Measurements from ENCODE around the gene FAM131C. TPM values are rescaled to one million over a fixed set of nuclear protein-coding genes. Genes with fewer than 3 reads are reported as not detected.
"Not testable (repeated sequence)": the region's sequence is repeated elsewhere in the genome, so short reads cannot be mapped to it uniquely, and the experiment has no call there.

The FAM131C gene
- polyA plus RNA-seq, 1 donor: 1.1 TPM

GRCh38 chr1:16036461-16036860 is 37.0 kb downstream of the FAM131C start:
- H3K27me3 ChIP-seq (ENCODE audit: control insufficient read depth, insufficient read depth, low read length): not testable (repeated sequence)

GRCh38 chr1:16033103-16033632 is 40.3 kb downstream of the FAM131C start:
- not testable (repeated sequence) for H3K9me3 ChIP-seq (ENCODE audit: control insufficient read depth, low read depth, low read length); DNase-seq; H3K4me3 ChIP-seq (ENCODE audit: low read length); H3K4me1 ChIP-seq (ENCODE audit: control insufficient read depth, insufficient read depth, low read length); H3K27me3 ChIP-seq (ENCODE audit: control insufficient read depth, insufficient read depth, low read length); H3K27ac ChIP-seq (ENCODE audit: low read length); H3K36me3 ChIP-seq (ENCODE audit: control insufficient read depth, insufficient read depth, low read length)
- WGBS (ENCODE audit: insufficient coverage, low lambda C conversion rate): no CpG with 5 or more reads among the region's 7 CpGs

More at GRCh38 chr1:16036461-16036860, 37.0 kb downstream of the FAM131C start:
- H3K27ac ChIP-seq (ENCODE audit: low read length); H3K4me1 ChIP-seq (ENCODE audit: control insufficient read depth, insufficient read depth, low read length); DNase-seq; H3K36me3 ChIP-seq (ENCODE audit: control insufficient read depth, insufficient read depth, low read length); H3K4me3 ChIP-seq (ENCODE audit: low read length); H3K9me3 ChIP-seq (ENCODE audit: control insufficient read depth, low read depth, low read length): not testable (repeated sequence)
- no CpG with 5 or more reads among the region's 11 CpGs for WGBS (ENCODE audit: insufficient coverage, low lambda C conversion rate)

- H3K27me3 ChIP-seq (ENCODE audit: control insufficient read depth, insufficient read depth, low read length): peaks cover 5% of the 10 kb centered on the region
- no CpG with 5 or more reads among the region's 18 CpGs for WGBS (ENCODE audit: insufficient coverage, low lambda C conversion rate)
These were observed 40.9 kb downstream of the FAM131C start for GRCh38 chr1:16032388-16033102.

GRCh38 chr1:16031551-16031950 is 41.9 kb downstream of the FAM131C start:
- H3K9me3 ChIP-seq (ENCODE audit: control insufficient read depth, low read depth, low read length): no peaks in the 10 kb centered on the region
- H3K4me1 ChIP-seq (ENCODE audit: control insufficient read depth, insufficient read depth, low read length): peaks cover 7% of the 10 kb centered on the region
- no peak for DNase-seq
- H3K36me3 ChIP-seq (ENCODE audit: control insufficient read depth, insufficient read depth, low read length): no peaks in the 10 kb centered on the region
- H3K27me3 ChIP-seq (ENCODE audit: control insufficient read depth, insufficient read depth, low read length): peaks cover 5% of the 10 kb centered on the region
- no CpG with 5 or more reads among the region's 8 CpGs for WGBS (ENCODE audit: insufficient coverage, low lambda C conversion rate)
- H3K27ac ChIP-seq (ENCODE audit: low read length): no peak overlapping the region
- H3K4me3 ChIP-seq (ENCODE audit: low read length): no peak overlapping the region

More at GRCh38 chr1:16032388-16033102, 40.9 kb downstream of the FAM131C start:
- no peak overlapping the region for H3K27ac ChIP-seq (ENCODE audit: low read length)
- no peaks in the 10 kb centered on the region for H3K36me3 ChIP-seq (ENCODE audit: control insufficient read depth, insufficient read depth, low read length)
- no peak overlapping the region for H3K4me3 ChIP-seq (ENCODE audit: low read length)
- H3K4me1 ChIP-seq (ENCODE audit: control insufficient read depth, insufficient read depth, low read length): no peaks in the 10 kb centered on the region
- no peaks in the 10 kb centered on the region for H3K9me3 ChIP-seq (ENCODE audit: control insufficient read depth, low read depth, low read length)
- peak; percentile 58 to 82 for DNase-seq

DNA sequence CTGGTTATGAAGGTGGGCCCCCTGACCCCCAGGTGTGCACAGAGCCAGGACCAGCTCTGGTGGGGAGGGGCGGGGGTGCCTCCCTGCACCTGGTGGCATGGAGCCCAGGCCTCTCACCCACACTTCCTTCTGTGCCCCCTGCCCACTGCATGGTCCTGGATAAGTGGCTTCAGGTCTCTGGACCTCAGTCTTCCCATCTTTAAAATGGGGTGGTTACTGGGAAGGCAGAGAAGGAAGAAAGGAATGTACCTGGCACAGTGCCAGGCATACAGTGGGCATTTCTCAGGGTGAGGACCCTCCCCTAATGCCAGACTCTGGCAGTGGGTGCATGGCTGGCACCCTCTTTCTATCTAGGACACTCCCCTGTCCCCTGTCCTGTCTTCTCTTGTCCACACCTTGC is 44.2 kb downstream of the FAM131C start:
- Histone ChIP-seq H3K9me3 (ENCODE audit: control insufficient read depth, low read depth, low read length) (no peaks in the 10 kb centered on the region), H3K4me3 (ENCODE audit: low read length) (no peak overlapping the region), H3K4me1 (ENCODE audit: control insufficient read depth, insufficient read depth, low read length) (peaks cover 7% of the 10 kb centered on the region), H3K36me3 (ENCODE audit: control insufficient read depth, insufficient read depth, low read length) (no peaks in the 10 kb centered on the region), H3K27ac (ENCODE audit: low read length) (no peak overlapping the region), H3K27me3 (ENCODE audit: control insufficient read depth, insufficient read depth, low read length) (peaks cover 5% of the 10 kb centered on the region)
- no peak for DNase-seq
- no CpG with 5 or more reads among the region's 1 CpG for WGBS (ENCODE audit: insufficient coverage, low lambda C conversion rate)

DNA sequence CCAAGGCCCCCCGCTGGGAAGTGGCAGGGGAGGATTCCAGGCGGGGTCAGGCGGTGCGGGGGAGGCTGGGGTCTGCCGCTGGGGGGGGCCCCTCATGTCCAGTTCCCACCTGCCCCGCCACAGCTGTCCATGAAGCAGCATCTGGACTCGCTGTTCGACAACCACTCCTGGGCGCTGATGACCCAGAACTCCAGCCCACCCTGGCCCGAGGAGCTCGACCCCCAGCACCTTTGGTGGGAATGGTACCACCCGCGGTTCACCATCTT is 44.5 kb downstream of the FAM131C start:
- H3K27me3 ChIP-seq (ENCODE audit: control insufficient read depth, insufficient read depth, low read length); DNase-seq: not testable (repeated sequence)
- no CpG with 5 or more reads among the region's 13 CpGs for WGBS (ENCODE audit: insufficient coverage, low lambda C conversion rate)

DNA sequence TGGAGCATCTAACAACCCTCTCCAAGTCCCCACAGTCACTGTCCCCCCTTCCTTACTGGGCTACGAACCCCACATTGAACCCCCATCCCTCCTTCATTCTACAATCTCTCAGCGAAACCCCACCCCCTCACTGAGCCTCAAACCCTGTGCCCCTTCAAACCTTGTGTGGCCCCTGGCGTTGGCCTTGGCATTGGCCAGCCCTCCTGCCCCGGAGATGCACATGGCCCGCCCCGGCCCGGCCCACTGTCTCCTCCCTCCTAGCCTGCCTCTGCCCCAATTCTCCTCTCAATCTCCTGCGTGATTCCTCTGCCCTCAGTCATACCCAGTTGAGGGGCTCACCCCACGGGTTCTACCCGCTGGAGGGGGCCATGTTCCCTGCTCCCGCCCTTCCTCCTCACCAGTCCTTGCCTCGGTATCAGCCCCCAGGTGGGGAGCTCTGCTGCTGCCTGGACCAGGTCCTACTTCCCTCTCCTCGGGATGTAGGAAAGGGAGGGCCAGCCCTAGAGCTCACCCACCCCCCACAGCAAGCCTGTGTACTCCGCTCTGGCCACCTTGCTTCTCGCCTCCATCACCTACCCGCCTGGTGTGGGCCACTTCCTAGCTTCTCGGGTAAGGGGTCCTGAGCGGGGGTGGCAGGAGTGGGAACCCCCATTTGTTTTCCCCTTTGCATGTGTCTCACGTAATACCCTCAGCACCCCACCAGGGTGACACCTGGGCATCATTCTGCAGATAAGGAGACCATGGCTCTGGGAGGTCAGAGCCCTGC is 45.0 kb downstream of the FAM131C start:
- H3K9me3 ChIP-seq (ENCODE audit: control insufficient read depth, low read depth, low read length): no peaks in the 10 kb centered on the region
- H3K4me1 ChIP-seq (ENCODE audit: control insufficient read depth, insufficient read depth, low read length): peaks cover 7% of the 10 kb centered on the region
- H3K27ac ChIP-seq (ENCODE audit: low read length): no peak overlapping the region
- no peak overlapping the region for H3K4me3 ChIP-seq (ENCODE audit: low read length)
- no peak for DNase-seq
- WGBS (ENCODE audit: insufficient coverage, low lambda C conversion rate): no CpG with 5 or more reads among the region's 19 CpGs
- peaks cover 5% of the 10 kb centered on the region for H3K27me3 ChIP-seq (ENCODE audit: control insufficient read depth, insufficient read depth, low read length)
- H3K36me3 ChIP-seq (ENCODE audit: control insufficient read depth, insufficient read depth, low read length): no peaks in the 10 kb centered on the region

More for the DNA sequence above, 44.5 kb downstream of the FAM131C start:
- not testable (repeated sequence) for H3K4me1 ChIP-seq (ENCODE audit: control insufficient read depth, insufficient read depth, low read length); H3K27ac ChIP-seq (ENCODE audit: low read length); H3K4me3 ChIP-seq (ENCODE audit: low read length); H3K36me3 ChIP-seq (ENCODE audit: control insufficient read depth, insufficient read depth, low read length); H3K9me3 ChIP-seq (ENCODE audit: control insufficient read depth, low read depth, low read length)

GRCh38 chr1:16026723-16027484 is 46.5 kb downstream of the FAM131C start:
- peaks cover 5% of the 10 kb centered on the region for H3K27me3 ChIP-seq (ENCODE audit: control insufficient read depth, insufficient read depth, low read length)
- no peaks in the 10 kb centered on the region for H3K36me3 ChIP-seq (ENCODE audit: control insufficient read depth, insufficient read depth, low read length)
- no peak overlapping the region for H3K4me3 ChIP-seq (ENCODE audit: low read length)
- no peak overlapping the region for H3K27ac ChIP-seq (ENCODE audit: low read length)
- H3K4me1 ChIP-seq (ENCODE audit: control insufficient read depth, insufficient read depth, low read length): peaks cover 7% of the 10 kb centered on the region
- no CpG with 5 or more reads among the region's 33 CpGs for WGBS (ENCODE audit: insufficient coverage, low lambda C conversion rate)
- no peak for DNase-seq
- no peaks in the 10 kb centered on the region for H3K9me3 ChIP-seq (ENCODE audit: control insufficient read depth, low read depth, low read length)

DNA sequence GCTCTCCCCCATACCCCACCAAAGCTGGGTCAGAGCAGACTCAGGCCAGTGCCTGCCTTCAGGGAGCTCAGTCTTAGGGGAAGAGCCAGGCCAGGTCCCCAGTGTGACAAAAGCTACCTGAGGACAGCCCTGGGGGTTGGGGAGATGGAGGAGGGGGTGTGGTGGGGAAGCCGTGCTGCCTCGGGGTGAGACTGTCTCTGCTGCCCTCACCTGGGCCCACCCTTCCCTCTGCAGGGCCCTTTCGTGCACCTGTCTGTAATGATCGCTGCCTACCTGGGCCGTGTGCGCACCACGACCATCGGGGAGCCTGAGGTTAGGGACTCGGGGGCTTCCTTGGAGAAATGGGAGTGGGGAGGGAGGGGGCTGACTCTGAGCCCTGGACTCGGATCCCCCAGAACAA is 47.1 kb downstream of the FAM131C start:
- H3K4me1 ChIP-seq (ENCODE audit: control insufficient read depth, insufficient read depth, low read length): peaks cover 12% of the 10 kb centered on the region
- not testable (repeated sequence) for H3K36me3 ChIP-seq (ENCODE audit: control insufficient read depth, insufficient read depth, low read length); H3K4me3 ChIP-seq (ENCODE audit: low read length); DNase-seq; H3K9me3 ChIP-seq (ENCODE audit: control insufficient read depth, low read depth, low read length); H3K27ac ChIP-seq (ENCODE audit: low read length); H3K27me3 ChIP-seq (ENCODE audit: control insufficient read depth, insufficient read depth, low read length)
- WGBS (ENCODE audit: insufficient coverage, low lambda C conversion rate): no CpG with 5 or more reads among the region's 10 CpGs

- Histone ChIP-seq H3K27me3 (ENCODE audit: control insufficient read depth, insufficient read depth, low read length) (peaks cover under 1% of the 10 kb centered on the region), H3K36me3 (ENCODE audit: control insufficient read depth, insufficient read depth, low read length) (no peaks in the 10 kb centered on the region), H3K4me3 (ENCODE audit: low read length) (no peak overlapping the region), H3K9me3 (ENCODE audit: control insufficient read depth, low read depth, low read length) (no peaks in the 10 kb centered on the region), H3K27ac (ENCODE audit: low read length) (no peak overlapping the region), H3K4me1 (ENCODE audit: control insufficient read depth, insufficient read depth, low read length) (peaks cover 26% of the 10 kb centered on the region)
- no CpG with 5 or more reads among the region's 7 CpGs for WGBS (ENCODE audit: insufficient coverage, low lambda C conversion rate)
- no peak for DNase-seq
These were observed 50.3 kb downstream of the FAM131C start for GRCh38 chr1:16023050-16023653.
